GM21528 (cell line): ENCODE results near the gene ACTL6B.

Source experiments
- ATAC-seq: cut with Tn5 transposase; IDR thresholded peaks from one replicate; pipeline ENCODE4 v1.9.1; 2021; ENCODE audit warnings: mild to moderate bottlenecking, moderate library complexity; ENCODE audit not compliant: unreplicated experiment, low FRiP score

The ACTL6B gene

GRCh38 chr7:100604028-100604975 is 51.9 kb downstream of the ACTL6B start:
- no peak for ATAC-seq

GRCh38 chr7:100603726-100604027 is 52.6 kb downstream of the ACTL6B start:
- no peak for ATAC-seq

GRCh38 chr7:100602889-100603725 is 53.1 kb downstream of the ACTL6B start:
- ATAC-seq = no peak

GRCh38 chr7:100600730-100601038 is 55.6 kb downstream of the ACTL6B start:
- no peak for ATAC-seq

- ATAC-seq = no peak
Measured at GRCh38 chr7:100599911-100600729, 56.1 kb downstream of the ACTL6B start.

GRCh38 chr7:100598425-100598824 is 57.8 kb downstream of the ACTL6B start:
- ATAC-seq = no peak

- no peak for ATAC-seq
Measured at GRCh38 chr7:100595188-100595587, 61.1 kb downstream of the ACTL6B start.
